BE2C (cell line): Measurements from ENCODE around the gene FXYD7.

Source experiments
- DNase-seq: peaks from one replicate; pipeline ENCODE4 v3.0.0-alpha.2; 2020
- H3K27me3 ChIP-seq: fragments of 250-450 bp; sonication (Bioruptor Pico); 2 replicates; pipeline ENCODE4 v1.5.1; 2020; ENCODE audit warnings: mild to moderate bottlenecking
- H3K36me3 ChIP-seq: fragments of 250-450 bp; sonication (Bioruptor Pico); 2 replicates; pipeline ENCODE4 v1.5.1; 2020; ENCODE audit warnings: mild to moderate bottlenecking
- H3K4me1 ChIP-seq: fragments of 250-450 bp; sonication (Bioruptor Pico); 2 replicates; pipeline ENCODE4 v1.5.1; 2020
- H3K4me3 ChIP-seq: 2 replicates; pipeline ENCODE4 v1.5.1; 2011; ENCODE audit warnings: low read depth, low read length
- H3K9me3 ChIP-seq: fragments of 250-450 bp; sonication (Bioruptor Pico); 2 replicates; pipeline ENCODE4 v1.5.1; 2020
- CTCF ChIP-seq: IDR thresholded peaks from 2 replicates; pipeline ENCODE4 v1.5.1; 2012; ENCODE audit warnings: mild to moderate bottlenecking, low read depth, low read length

The FXYD7 gene

GRCh38 chr19:35169221-35169995 is 26.4 kb downstream of the FXYD7 start:
- Histone ChIP-seq H3K36me3 (no peaks in the 10 kb centered on the region), H3K4me1 (no peaks in the 10 kb centered on the region)

DNA sequence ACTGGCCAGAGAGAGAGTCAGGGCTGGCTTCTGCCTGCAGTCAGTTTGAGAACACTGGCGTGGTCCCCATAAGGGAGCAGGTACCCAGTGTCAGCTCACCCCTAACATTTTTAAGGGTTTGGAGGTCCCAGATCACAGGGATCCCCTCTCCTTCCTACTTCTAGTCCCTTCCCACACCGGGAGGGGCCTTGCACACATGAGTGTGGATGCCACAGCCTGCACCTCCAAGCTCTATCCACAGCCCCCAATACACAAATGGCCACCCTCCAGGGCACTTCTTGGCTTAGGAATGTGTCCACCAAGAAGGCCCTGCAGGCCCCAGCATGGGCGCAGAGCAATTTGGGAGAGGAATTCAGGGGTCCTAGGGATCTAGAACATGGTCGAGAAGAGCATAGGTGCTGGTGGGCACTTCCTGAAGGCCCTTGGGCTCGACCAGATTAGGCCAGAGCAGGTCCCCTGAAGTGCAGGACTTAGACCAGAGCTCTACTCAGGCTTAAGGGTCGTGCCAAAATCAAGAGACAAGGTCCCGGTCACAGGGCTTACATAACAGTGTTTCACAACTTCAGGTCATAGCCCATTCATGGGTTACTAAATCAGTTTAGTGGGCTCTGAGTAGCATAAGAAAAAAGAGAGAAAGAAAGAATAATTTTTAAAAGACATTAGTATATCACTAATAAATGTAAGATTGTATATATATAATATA is 27.5 kb downstream of the FXYD7 start:
- no peaks in the 10 kb centered on the region for H3K36me3 ChIP-seq
- TF ChIP-seq CTCF, result no peak

More at GRCh38 chr19:35169221-35169995, 26.4 kb downstream of the FXYD7 start:
- Histone ChIP-seq H3K27me3 (no peaks in the 10 kb centered on the region), H3K4me3 (no peak overlapping the region), H3K9me3 (no peaks in the 10 kb centered on the region)
- TF ChIP-seq CTCF, result no peak
- DNase-seq, result no peak

GRCh38 chr19:35171730-35172129 is 28.7 kb downstream of the FXYD7 start:
- no peak for TF ChIP-seq CTCF
- no peaks in the 10 kb centered on the region for H3K27me3 ChIP-seq
- no peak for DNase-seq
- no peaks in the 10 kb centered on the region for H3K4me1 ChIP-seq
- H3K36me3 ChIP-seq, result no peaks in the 10 kb centered on the region
- H3K9me3 ChIP-seq, result no peaks in the 10 kb centered on the region
- no peak overlapping the region for H3K4me3 ChIP-seq

More for the DNA sequence above, 27.5 kb downstream of the FXYD7 start:
- no peak for DNase-seq
- Histone ChIP-seq H3K9me3 (no peaks in the 10 kb centered on the region), H3K4me1 (no peaks in the 10 kb centered on the region), H3K4me3 (no peak overlapping the region), H3K27me3 (no peaks in the 10 kb centered on the region)

GRCh38 chr19:35174226-35174625 is 31.2 kb downstream of the FXYD7 start:
- Histone ChIP-seq H3K4me3 (no peak overlapping the region), H3K4me1 (no peaks in the 10 kb centered on the region), H3K36me3 (no peaks in the 10 kb centered on the region), H3K27me3 (no peaks in the 10 kb centered on the region), H3K9me3 (no peaks in the 10 kb centered on the region)
- TF ChIP-seq CTCF, result no peak
- DNase-seq, result no peak

DNA sequence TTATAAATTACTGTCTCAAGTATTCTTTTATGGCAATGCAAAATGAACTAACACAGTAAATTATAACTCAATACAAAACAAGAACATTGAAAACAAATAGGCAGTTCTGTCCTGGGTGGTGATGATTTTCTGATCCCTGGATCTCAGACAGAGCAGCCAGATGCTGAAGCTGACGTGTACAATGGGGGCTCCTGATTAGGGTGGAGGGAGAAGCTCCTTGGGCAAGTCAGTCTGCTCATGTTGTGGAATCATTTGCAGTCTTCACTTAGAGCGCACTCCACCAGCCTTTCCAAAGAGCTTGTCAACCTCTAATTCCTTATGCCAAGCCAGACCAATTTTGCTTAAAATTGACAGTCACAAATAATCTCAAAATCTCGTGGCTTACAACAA is 33.1 kb downstream of the FXYD7 start:
- Histone ChIP-seq H3K27me3 (no peaks in the 10 kb centered on the region), H3K4me1 (no peaks in the 10 kb centered on the region), H3K9me3 (no peaks in the 10 kb centered on the region), H3K36me3 (no peaks in the 10 kb centered on the region), H3K4me3 (no peak overlapping the region)
- DNase-seq, result no peak
- TF ChIP-seq CTCF, result no peak
